ENCODE measurements around the gene S100A5. TPM values are rescaled to one million over a fixed set of nuclear protein-coding genes. Genes with fewer than 3 reads are reported as not detected.

S100A5 gene
- total and polyA plus RNA-seq, 2 of the 8 experiments (the other 6 are each of a cell fraction or from before 2014, with no cell fraction given) = not detected

DNA sequence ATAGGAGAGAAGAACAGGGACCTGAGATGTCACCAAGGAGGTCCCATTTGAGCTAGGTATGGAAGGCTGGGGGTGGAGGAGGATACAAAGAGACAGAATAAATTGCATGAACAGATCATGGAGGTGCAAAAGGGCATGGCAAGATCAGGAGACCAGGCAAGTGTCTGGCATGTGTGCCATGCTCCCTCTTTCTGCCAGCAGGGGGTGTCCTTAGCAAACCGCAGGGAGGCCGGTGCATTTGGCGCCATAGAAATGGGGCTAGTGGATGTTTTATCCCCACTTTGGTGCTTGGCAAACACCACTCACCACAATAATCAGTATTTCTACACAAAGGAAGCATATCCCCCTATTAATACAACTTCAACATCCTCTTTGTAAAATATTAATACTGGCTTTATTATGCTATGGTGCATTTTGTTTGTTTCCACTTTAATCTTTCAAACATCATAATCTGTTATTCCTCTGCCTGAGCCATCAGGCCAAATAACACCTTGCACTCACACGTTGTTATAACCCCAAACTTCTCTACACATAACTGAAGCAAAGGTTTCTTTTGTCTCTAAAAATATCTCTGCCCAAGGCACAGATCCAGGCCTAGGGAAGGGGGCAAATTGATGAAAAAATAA, 30.9 kb downstream of the S100A5 start (continued):
- TF ChIP-seq TEAD4 (IDR thresholded peaks at IDR 0.05; ENCODE audit: low read depth, low read length) = no peak
- TF ChIP-seq, protein P1, sequence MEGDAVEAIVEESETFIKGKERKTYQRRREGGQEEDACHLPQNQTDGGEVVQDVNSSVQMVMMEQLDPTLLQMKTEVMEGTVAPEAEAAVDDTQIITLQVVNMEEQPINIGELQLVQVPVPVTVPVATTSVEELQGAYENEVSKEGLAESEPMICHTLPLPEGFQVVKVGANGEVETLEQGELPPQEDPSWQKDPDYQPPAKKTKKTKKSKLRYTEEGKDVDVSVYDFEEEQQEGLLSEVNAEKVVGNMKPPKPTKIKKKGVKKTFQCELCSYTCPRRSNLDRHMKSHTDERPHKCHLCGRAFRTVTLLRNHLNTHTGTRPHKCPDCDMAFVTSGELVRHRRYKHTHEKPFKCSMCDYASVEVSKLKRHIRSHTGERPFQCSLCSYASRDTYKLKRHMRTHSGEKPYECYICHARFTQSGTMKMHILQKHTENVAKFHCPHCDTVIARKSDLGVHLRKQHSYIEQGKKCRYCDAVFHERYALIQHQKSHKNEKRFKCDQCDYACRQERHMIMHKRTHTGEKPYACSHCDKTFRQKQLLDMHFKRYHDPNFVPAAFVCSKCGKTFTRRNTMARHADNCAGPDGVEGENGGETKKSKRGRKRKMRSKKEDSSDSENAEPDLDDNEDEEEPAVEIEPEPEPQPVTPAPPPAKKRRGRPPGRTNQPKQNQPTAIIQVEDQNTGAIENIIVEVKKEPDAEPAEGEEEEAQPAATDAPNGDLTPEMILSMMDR (IDR thresholded peaks at IDR 0.05; ENCODE audit: control extremely low read depth in 1 of 3, insufficient read depth in 1 of 3, low read depth in 1 of 3, low read length in 3 of 3) = peak; percentile 58 to 77 (median 74)
- no peak for TF ChIP-seq SRF (IDR thresholded peaks at IDR 0.05; ENCODE audit: low read depth, low read length)
- TF ChIP-seq POLR2A (IDR thresholded peaks at IDR 0.05; ENCODE audit: control extremely low read depth in 1 of 2, low read depth in 2 of 2, low read length in 2 of 2) = no peak
- no peak for TF ChIP-seq BCL11A (IDR thresholded peaks at IDR 0.05; ENCODE audit: low read depth in 2 of 2, low read length in 2 of 2)
- no peak for TF ChIP-seq KDM5A (IDR thresholded peaks at IDR 0.05; ENCODE audit: low read length)
- TF ChIP-seq, protein P2, sequence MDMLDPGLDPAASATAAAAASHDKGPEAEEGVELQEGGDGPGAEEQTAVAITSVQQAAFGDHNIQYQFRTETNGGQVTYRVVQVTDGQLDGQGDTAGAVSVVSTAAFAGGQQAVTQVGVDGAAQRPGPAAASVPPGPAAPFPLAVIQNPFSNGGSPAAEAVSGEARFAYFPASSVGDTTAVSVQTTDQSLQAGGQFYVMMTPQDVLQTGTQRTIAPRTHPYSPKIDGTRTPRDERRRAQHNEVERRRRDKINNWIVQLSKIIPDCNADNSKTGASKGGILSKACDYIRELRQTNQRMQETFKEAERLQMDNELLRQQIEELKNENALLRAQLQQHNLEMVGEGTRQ (IDR thresholded peaks at IDR 0.05; ENCODE audit: low read length) = no peak
- TF ChIP-seq BACH1 (IDR thresholded peaks at IDR 0.05; ENCODE audit: low read length) = no peak
- no peak for TF ChIP-seq SP4 (IDR thresholded peaks at IDR 0.05; ENCODE audit: low read length)
- TF ChIP-seq, protein P3, sequence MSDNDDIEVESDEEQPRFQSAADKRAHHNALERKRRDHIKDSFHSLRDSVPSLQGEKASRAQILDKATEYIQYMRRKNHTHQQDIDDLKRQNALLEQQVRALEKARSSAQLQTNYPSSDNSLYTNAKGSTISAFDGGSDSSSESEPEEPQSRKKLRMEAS (IDR thresholded peaks at IDR 0.05) = 0 out of 2 replicates have a peak, but pooled peaks have one; percentile 28
- TF ChIP-seq, protein P4, sequence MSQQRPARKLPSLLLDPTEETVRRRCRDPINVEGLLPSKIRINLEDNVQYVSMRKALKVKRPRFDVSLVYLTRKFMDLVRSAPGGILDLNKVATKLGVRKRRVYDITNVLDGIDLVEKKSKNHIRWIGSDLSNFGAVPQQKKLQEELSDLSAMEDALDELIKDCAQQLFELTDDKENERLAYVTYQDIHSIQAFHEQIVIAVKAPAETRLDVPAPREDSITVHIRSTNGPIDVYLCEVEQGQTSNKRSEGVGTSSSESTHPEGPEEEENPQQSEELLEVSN (IDR thresholded peaks at IDR 0.05) = no peak
- no peak for TF ChIP-seq KDM1A (IDR thresholded peaks at IDR 0.05; ENCODE audit: borderline replicate concordance, low read length)
- TF ChIP-seq MAFK (IDR thresholded peaks at IDR 0.05; ENCODE audit: low read depth, low read length) = no peak

Data from H1 (cell line).